ENCODE data around the gene ZBTB8B. TPM values are rescaled to one million over a fixed set of nuclear protein-coding genes. Genes with fewer than 3 reads are reported as not detected.

Gene ZBTB8B
- total and polyA plus RNA-seq, 10 of the 15 experiments (the other 5 are each of a cell fraction or from before 2014, with no cell fraction given) = under 0.01 to 0.04 (median 0.01) TPM; not detected in 4

- peak; percentile 86 for ATAC-seq
- Histone ChIP-seq H3K27ac (ENCODE audit: control insufficient read depth, insufficient read depth) (no peak overlapping the region), H2AFZ (ENCODE audit: control insufficient read depth, low read depth, low read length) (peak overlapping the region; percentile 83), H3K27me3 (replicated peaks in 1 of 2; ENCODE audit: control insufficient read depth in 2 of 2, insufficient read depth in 2 of 2, low read length in 1 of 2) (no peaks in the 10 kb centered on the region), H3K9me3 (replicated peaks; ENCODE audit: control insufficient read depth, insufficient read depth, low read length) (no peaks in the 10 kb centered on the region), H4K20me1 (ENCODE audit: control insufficient read depth, insufficient read depth) (no peaks in the 10 kb centered on the region), H3K4me2 (ENCODE audit: control insufficient read depth, insufficient read depth) (peak overlapping the region; percentile 76), H3K9ac (ENCODE audit: control insufficient read depth, insufficient read depth, low read length) (peak overlapping the region; percentile 51; the same call in 1 of the 2 replicates), H3K36me3 (ENCODE audit: control insufficient read depth in 2 of 2, insufficient read depth in 2 of 2, low read length in 1 of 2) (no peaks in the 10 kb centered on the region), H3K79me2 (ENCODE audit: control insufficient read depth, insufficient read depth, low read length) (no peaks in the 10 kb centered on the region), H3K4me3 (peak overlapping the region; percentile 76), H3K4me1 (ENCODE audit: control insufficient read depth, insufficient read depth, low read length) (no peaks in the 10 kb centered on the region; the same call in 1 of the 2 replicates)
- SMC1A ChIA-PET (ENCODE audit: uncharacterized antibody, unreplicated experiment) = no interaction called here
- FAIRE-seq = no peak
- WGBS (ENCODE audit: insufficient coverage, insufficient replicate concordance, low lambda C conversion rate, missing lambda C conversion rate) = 4% methylated on average over 53 of the region's 99 CpGs
- RAD21 ChIA-PET (ENCODE audit: unreplicated experiment) = no interaction called here
- DNase-seq (ENCODE audit: low read depth, low spot score) = no peak
- in situ Hi-C loops (cut with MboI) = no loop called here
- intact Hi-C loops (cut with micrococcal nuclease; ENCODE audit: unreplicated experiment) = no loop called here
- CTCF ChIA-PET = interaction anchor here (0.6 kb wide), 1 partner anchor 69 kb away, joined by 3 read pairs; no protein-coding TSS in a partner anchor
- POLR2A ChIA-PET = no interaction called here
- BruUV-seq (replicated peaks) = no TSS peak
- TF ChIP-seq DPF2 (IDR thresholded peaks at IDR 0.05) = peak; percentile 47; the same call in 1 of the 2 replicates
- TF ChIP-seq POLR2A (IDR thresholded peaks at IDR 0.05; ENCODE audit: low read depth, low read length) = peak; percentile 32; the same call in 1 of the 2 replicates
- peak; percentile 38; the same call in 1 of the 2 replicates for TF ChIP-seq BACH1 (IDR thresholded peaks at IDR 0.05; ENCODE audit: borderline replicate concordance)
- no peak for TF ChIP-seq SKIL (IDR thresholded peaks at IDR 0.05; ENCODE audit: low read depth, poor library complexity, severe bottlenecking)
- peak; percentile 88 for TF ChIP-seq YY1 (IDR thresholded peaks at IDR 0.05; ENCODE audit: low read depth, low read length)
- TF ChIP-seq NR2F1 (conservative IDR thresholded peaks at IDR 0.05) = peak; percentile 40; the same call in 1 of the 2 replicates
- TF ChIP-seq ZBTB4 (CRISPR knock-in tag; IDR thresholded peaks at IDR 0.05) = no peak
- TF ChIP-seq ZNF217 (IDR thresholded peaks at IDR 0.05) = peak; percentile 74; the same call in 1 of the 2 replicates
- TF ChIP-seq SMARCA5 (IDR thresholded peaks at IDR 0.05) = peak; percentile 76; the same call in 1 of the 2 replicates
- no peak for TF ChIP-seq IRF4 (IDR thresholded peaks at IDR 0.05; ENCODE audit: low read depth, low read length)
- TF ChIP-seq BCLAF1 (IDR thresholded peaks at IDR 0.05) = no peak
- no peak for TF ChIP-seq CBX3 (IDR thresholded peaks at IDR 0.05; ENCODE audit: borderline replicate concordance, low read depth)
- TF ChIP-seq MYB (IDR thresholded peaks at IDR 0.05; ENCODE audit: borderline replicate concordance, low read depth, low read length) = no peak
- no peak for TF ChIP-seq SIX5 (IDR thresholded peaks at IDR 0.05; ENCODE audit: low read depth, low read length, severe bottlenecking)
- peak; percentile 79 for TF ChIP-seq HDAC6 (IDR thresholded peaks at IDR 0.05; ENCODE audit: unreplicated experiment)
- peak; percentile 97 for TF ChIP-seq IKZF1 (conservative IDR thresholded peaks at IDR 0.05)
- TF ChIP-seq SIN3A (IDR thresholded peaks at IDR 0.05; ENCODE audit: low read depth, low read length) = no peak
Measured at GRCh38 chr1:32500387-32501209, 35.7 kb downstream of the ZBTB8B start.
